Kidney epithelial cell (primary cell): ENCODE measurements around the gene YPEL1. TPM values are rescaled to one million over a fixed set of nuclear protein-coding genes. Genes with fewer than 3 reads are reported as not detected.

ENCODE experiments used
- DNase-seq: peaks from one replicate; pipeline ENCODE4 v3.0.0-alpha.2; 2010; ENCODE audit warnings: low read depth
- H3K27me3 ChIP-seq: 2 replicates; pipeline ENCODE4 v1.6.0; 2011; ENCODE audit warnings: low read length; ENCODE audit not compliant: control insufficient read depth, insufficient read depth
- H3K36me3 ChIP-seq: 2 replicates; pipeline ENCODE4 v1.5.1; 2011; ENCODE audit warnings: low read length; ENCODE audit not compliant: control insufficient read depth, insufficient read depth
- H3K4me3 ChIP-seq: 2 replicates; pipeline ENCODE4 v1.5.1; 2011; ENCODE audit warnings: low read depth, mild to moderate bottlenecking, control low read depth, low read length
- CTCF ChIP-seq: IDR thresholded peaks from 2 replicates; pipeline ENCODE4 v1.5.1; 2011; ENCODE audit warnings: mild to moderate bottlenecking, moderate library complexity, low read length, control low read depth, inconsistent platforms; ENCODE audit not compliant: insufficient read depth, poor library complexity, severe bottlenecking
- total RNA-seq: library from RNA; depleted of rRNA; stranded (reverse); fragments of >200 nt; gene quantifications from 2 replicates; pipeline ENCODE4 v1.2.3, GENCODE V29; 2015

YPEL1 gene
- total RNA-seq, 1 donor from 2014 or later: 4.9 TPM

- Histone ChIP-seq H3K27me3 (no peaks in the 10 kb centered on the region), H3K36me3 (no peaks in the 10 kb centered on the region), H3K4me3 (no peak overlapping the region)
- TF ChIP-seq CTCF: no peak
- DNase-seq: no peak
Observed at GRCh38 chr22:21699643-21700042, 36.0 kb downstream of the YPEL1 start.

GRCh38 chr22:21698430-21699329 is 36.9 kb downstream of the YPEL1 start:
- no peak for TF ChIP-seq CTCF
- H3K36me3 ChIP-seq: no peaks in the 10 kb centered on the region
- no peak for DNase-seq
- H3K4me3 ChIP-seq: no peak overlapping the region
- H3K27me3 ChIP-seq: no peaks in the 10 kb centered on the region

DNA sequence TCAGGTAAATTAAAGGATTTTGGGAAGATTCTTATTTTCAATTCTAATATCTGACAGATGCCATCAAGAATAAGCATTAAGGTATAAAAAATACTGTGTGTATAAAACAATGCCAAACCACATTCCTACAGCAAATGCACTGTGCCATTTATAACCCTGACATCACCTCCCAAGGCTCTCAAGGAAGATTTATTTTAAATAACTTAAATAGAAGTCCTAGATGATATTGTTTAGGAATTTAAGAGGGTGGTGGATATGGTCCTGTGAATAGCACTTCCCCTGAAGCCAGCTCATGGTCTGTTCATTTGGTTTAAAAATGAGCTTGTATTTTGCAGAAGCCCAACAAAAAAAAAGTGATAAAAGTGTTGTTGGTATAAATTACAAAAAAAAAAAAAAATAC is 37.7 kb downstream of the YPEL1 start:
- no peaks in the 10 kb centered on the region for H3K36me3 ChIP-seq
- H3K27me3 ChIP-seq: no peaks in the 10 kb centered on the region
- H3K4me3 ChIP-seq: no peak overlapping the region
- DNase-seq: no peak
- TF ChIP-seq CTCF: no peak

- Histone ChIP-seq H3K36me3 (no peaks in the 10 kb centered on the region), H3K27me3 (no peaks in the 10 kb centered on the region), H3K4me3 (no peak overlapping the region)
- DNase-seq: no peak
- TF ChIP-seq CTCF: no peak
Observed at GRCh38 chr22:21697021-21697771, 38.4 kb downstream of the YPEL1 start.

GRCh38 chr22:21696115-21696514 is 39.5 kb downstream of the YPEL1 start:
- no peaks in the 10 kb centered on the region for H3K36me3 ChIP-seq
- H3K4me3 ChIP-seq: no peak overlapping the region
- no peaks in the 10 kb centered on the region for H3K27me3 ChIP-seq
- DNase-seq: no peak
- no peak for TF ChIP-seq CTCF
